ENCODE data around the gene NCF4. TPM values are rescaled to one million over a fixed set of nuclear protein-coding genes. Genes with fewer than 3 reads are reported as not detected.

Gene NCF4
- total RNA-seq, 1 experiment from 2014 or later, result not detected

DNA sequence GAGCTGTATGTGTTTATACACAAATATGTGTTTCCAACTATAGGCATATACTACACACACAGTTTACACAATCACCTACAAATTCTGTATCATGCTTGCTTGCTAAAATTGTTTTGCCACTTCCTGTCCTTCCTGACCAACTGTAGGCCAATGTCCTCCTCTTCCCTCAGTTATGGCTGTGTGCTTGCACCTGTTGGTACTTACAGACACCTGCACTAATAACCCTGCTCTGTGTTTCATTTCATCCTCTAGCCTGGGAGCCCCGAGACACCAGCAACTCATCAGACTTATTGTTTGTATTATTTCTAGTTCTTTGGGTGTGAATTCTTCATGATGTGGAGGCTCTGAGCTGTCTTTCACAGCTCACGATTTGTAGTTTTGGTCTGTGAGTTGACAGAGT, 1.8 kb upstream of the NCF4 start:
- no peak for DNase-seq (ENCODE audit: low spot score)
- peaks cover 12% of the 10 kb centered on the region for H3K27me3 ChIP-seq (replicated peaks; ENCODE audit: insufficient read depth, low read depth, low read length, poor library complexity)
- CTCF ChIA-PET, result interaction anchor here (0.5 kb wide), 1 partner anchor 45 kb away, joined by 5 read pairs; no protein-coding TSS in a partner anchor
- BruUV-seq (replicated peaks), result no TSS peak
- intact Hi-C loops (cut with micrococcal nuclease; ENCODE audit: unreplicated experiment), result no loop called here
- no peaks in the 10 kb centered on the region for H3K36me3 ChIP-seq (ENCODE audit: insufficient read depth, low read length, poor library complexity, severe bottlenecking)
- POLR2A ChIA-PET (ENCODE audit: low non-redundant PET), result no interaction called here
- H3K9me3 ChIP-seq (ENCODE audit: low read depth, low read length, poor library complexity, severe bottlenecking), result no peaks in the 10 kb centered on the region
- H3K4me3 ChIP-seq (ENCODE audit: low read depth, low read length, poor library complexity, severe bottlenecking), result no peak overlapping the region
- H3K4me1 ChIP-seq (ENCODE audit: insufficient read depth, low read length, poor library complexity, severe bottlenecking), result no peaks in the 10 kb centered on the region
- TF ChIP-seq, protein P1, sequence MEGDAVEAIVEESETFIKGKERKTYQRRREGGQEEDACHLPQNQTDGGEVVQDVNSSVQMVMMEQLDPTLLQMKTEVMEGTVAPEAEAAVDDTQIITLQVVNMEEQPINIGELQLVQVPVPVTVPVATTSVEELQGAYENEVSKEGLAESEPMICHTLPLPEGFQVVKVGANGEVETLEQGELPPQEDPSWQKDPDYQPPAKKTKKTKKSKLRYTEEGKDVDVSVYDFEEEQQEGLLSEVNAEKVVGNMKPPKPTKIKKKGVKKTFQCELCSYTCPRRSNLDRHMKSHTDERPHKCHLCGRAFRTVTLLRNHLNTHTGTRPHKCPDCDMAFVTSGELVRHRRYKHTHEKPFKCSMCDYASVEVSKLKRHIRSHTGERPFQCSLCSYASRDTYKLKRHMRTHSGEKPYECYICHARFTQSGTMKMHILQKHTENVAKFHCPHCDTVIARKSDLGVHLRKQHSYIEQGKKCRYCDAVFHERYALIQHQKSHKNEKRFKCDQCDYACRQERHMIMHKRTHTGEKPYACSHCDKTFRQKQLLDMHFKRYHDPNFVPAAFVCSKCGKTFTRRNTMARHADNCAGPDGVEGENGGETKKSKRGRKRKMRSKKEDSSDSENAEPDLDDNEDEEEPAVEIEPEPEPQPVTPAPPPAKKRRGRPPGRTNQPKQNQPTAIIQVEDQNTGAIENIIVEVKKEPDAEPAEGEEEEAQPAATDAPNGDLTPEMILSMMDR (conservative IDR thresholded peaks at IDR 0.05; ENCODE audit: low read depth, low read length), result no peak
- TF ChIP-seq EZH2 (IDR thresholded peaks at IDR 0.05; ENCODE audit: borderline replicate concordance, low read depth, low read length, poor library complexity, severe bottlenecking), result no peak
- no peak overlapping the region for H3K27ac ChIP-seq (ENCODE audit: low read depth, low read length, poor library complexity, severe bottlenecking)

DNA sequence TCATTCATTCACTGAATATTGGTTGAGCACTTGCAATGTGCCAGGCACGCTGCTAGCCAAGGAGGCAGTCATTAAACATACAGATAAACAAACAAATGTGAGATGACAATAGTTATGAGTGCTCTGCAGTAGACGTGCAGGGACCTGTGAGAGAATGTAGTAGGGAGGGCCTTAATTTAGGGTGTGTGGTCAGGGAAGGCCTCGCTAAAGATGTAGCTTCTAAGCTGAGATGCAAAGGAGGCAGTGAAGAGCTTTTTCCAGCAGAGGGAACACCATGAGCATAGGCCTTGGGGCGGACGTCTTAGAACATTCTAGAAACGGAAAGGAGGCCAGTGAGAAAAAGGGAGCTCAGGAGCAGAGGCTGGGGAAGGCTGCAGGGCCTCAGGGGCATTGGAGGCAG, 789 bp upstream of the NCF4 start:
- Histone ChIP-seq H3K27ac (ENCODE audit: low read depth, low read length, poor library complexity, severe bottlenecking) (no peak overlapping the region), H3K9me3 (ENCODE audit: low read depth, low read length, poor library complexity, severe bottlenecking) (no peaks in the 10 kb centered on the region), H3K4me3 (ENCODE audit: low read depth, low read length, poor library complexity, severe bottlenecking) (no peak overlapping the region), H3K36me3 (ENCODE audit: insufficient read depth, low read length, poor library complexity, severe bottlenecking) (no peaks in the 10 kb centered on the region), H3K27me3 (replicated peaks; ENCODE audit: insufficient read depth, low read depth, low read length, poor library complexity) (peaks cover 12% of the 10 kb centered on the region), H3K4me1 (ENCODE audit: insufficient read depth, low read length, poor library complexity, severe bottlenecking) (no peaks in the 10 kb centered on the region)
- BruUV-seq (replicated peaks), result no TSS peak
- intact Hi-C loops (cut with micrococcal nuclease; ENCODE audit: unreplicated experiment), result no loop called here
- CTCF ChIA-PET, result interaction anchor here (0.5 kb wide), 1 partner anchor 206 kb away, joined by 3 read pairs; no protein-coding TSS in a partner anchor
- TF ChIP-seq, protein P1 (conservative IDR thresholded peaks at IDR 0.05; ENCODE audit: low read depth, low read length), result no peak
- no peak for TF ChIP-seq EZH2 (IDR thresholded peaks at IDR 0.05; ENCODE audit: borderline replicate concordance, low read depth, low read length, poor library complexity, severe bottlenecking)
- POLR2A ChIA-PET (ENCODE audit: low non-redundant PET), result no interaction called here
- DNase-seq (ENCODE audit: low spot score), result no peak

DNA sequence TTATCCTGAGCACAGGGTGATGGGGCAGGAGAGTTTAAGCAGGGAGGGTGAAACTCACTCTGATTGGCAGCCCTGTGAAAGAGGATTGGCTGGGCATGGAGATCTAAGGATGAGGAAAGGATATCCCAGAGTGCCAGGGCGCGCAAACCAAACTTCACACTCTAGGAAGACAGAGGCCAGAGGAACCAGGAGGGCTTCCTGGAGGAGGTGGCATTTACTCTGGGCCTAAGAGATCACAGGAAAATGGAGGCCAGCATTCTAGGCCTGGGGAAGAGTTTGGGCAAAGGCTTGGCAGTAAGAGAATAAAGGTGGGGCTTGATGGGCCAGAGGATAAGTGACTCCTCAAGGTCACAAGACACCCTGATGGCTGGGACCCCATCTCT, 377 bp upstream of the NCF4 start:
- TF ChIP-seq, protein P1 (conservative IDR thresholded peaks at IDR 0.05; ENCODE audit: low read depth, low read length), result no peak
- no peak for TF ChIP-seq EZH2 (IDR thresholded peaks at IDR 0.05; ENCODE audit: borderline replicate concordance, low read depth, low read length, poor library complexity, severe bottlenecking)
- no peaks in the 10 kb centered on the region for H3K4me1 ChIP-seq (ENCODE audit: insufficient read depth, low read length, poor library complexity, severe bottlenecking)
- ChIA-PET POLR2A (ENCODE audit: low non-redundant PET) (no interaction called here), CTCF (interaction anchor here (0.5 kb wide), 1 partner anchor 206 kb away, joined by 3 read pairs; no protein-coding TSS in a partner anchor)
- BruUV-seq (replicated peaks), result no TSS peak
- DNase-seq (ENCODE audit: low spot score), result no peak
- peaks cover 13% of the 10 kb centered on the region for H3K27me3 ChIP-seq (replicated peaks; ENCODE audit: insufficient read depth, low read depth, low read length, poor library complexity)
- no peak overlapping the region for H3K4me3 ChIP-seq (ENCODE audit: low read depth, low read length, poor library complexity, severe bottlenecking)
- no peaks in the 10 kb centered on the region for H3K36me3 ChIP-seq (ENCODE audit: insufficient read depth, low read length, poor library complexity, severe bottlenecking)
- intact Hi-C loops (cut with micrococcal nuclease; ENCODE audit: unreplicated experiment), result no loop called here
- no peaks in the 10 kb centered on the region for H3K9me3 ChIP-seq (ENCODE audit: low read depth, low read length, poor library complexity, severe bottlenecking)
- no peak overlapping the region for H3K27ac ChIP-seq (ENCODE audit: low read depth, low read length, poor library complexity, severe bottlenecking)
